ENCODE results near the gene CCL2. TPM values are rescaled to one million over a fixed set of nuclear protein-coding genes. Genes with fewer than 3 reads are reported as not detected.

CCL2 gene
- total and polyA plus RNA-seq, 2 of the 8 experiments (the other 6 are each of a cell fraction or from before 2014, with no cell fraction given): 3.0 to 3.7 TPM

DNA sequence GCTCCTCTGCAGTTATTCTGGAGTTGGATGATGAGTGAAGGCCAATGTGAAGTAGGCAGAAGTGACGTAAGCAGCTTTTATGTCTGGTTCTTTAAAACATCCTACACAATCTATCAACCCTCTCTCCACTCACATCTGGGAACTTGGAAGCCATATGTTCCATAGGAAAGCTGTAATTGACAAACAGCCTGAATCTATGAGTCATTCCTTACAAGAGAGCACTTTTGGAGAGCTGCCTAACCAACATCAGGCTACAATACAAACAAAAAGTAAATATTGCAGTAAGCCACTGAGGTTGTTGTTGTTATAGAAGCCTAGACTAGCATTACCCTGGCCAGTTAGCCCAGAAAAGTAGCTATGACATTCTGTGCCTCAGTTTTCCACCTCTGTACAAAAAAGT, 20.8 kb downstream of the CCL2 start:
- Histone ChIP-seq H3K36me3 (ENCODE audit: control insufficient read depth in 2 of 4, insufficient read depth in 4 of 4, low read length in 3 of 4) (no peaks in the 10 kb centered on the region), H3K18ac (ENCODE audit: extremely low read depth, low read length) (no peak overlapping the region), H2AFZ (ENCODE audit: low read length) (no peak overlapping the region), H3K27me3 (replicated peaks in 1 of 4; ENCODE audit: control insufficient read depth in 3 of 4, extremely low read depth in 1 of 4, insufficient read depth in 3 of 4, low read length in 3 of 4) (no peaks in the 10 kb centered on the region), H3K14ac (ENCODE audit: insufficient read length) (no peak overlapping the region), H3K4ac (replicated peaks; ENCODE audit: insufficient read length, low read depth, low read length) (no peak overlapping the region), H3K9ac (replicated peaks in 1 of 4; ENCODE audit: extremely low read depth in 1 of 4, low read depth in 3 of 4, low read length in 3 of 4) (no peak overlapping the region), H2AK5ac (ENCODE audit: low read depth, low read length) (no peak overlapping the region), H3K9me3 (ENCODE audit: insufficient read depth in 2 of 2, low read depth in 1 of 2, low read length in 1 of 2) (no peaks in the 10 kb centered on the region), H2BK120ac (replicated peaks; ENCODE audit: low read depth, low read length) (no peak overlapping the region), H3K79me2 (ENCODE audit: control insufficient read depth in 1 of 2, insufficient read depth in 2 of 2, low read length in 2 of 2) (no peaks in the 10 kb centered on the region), H4K20me1 (replicated peaks in 1 of 2; ENCODE audit: control insufficient read depth in 1 of 2, insufficient read depth in 2 of 2, low read length in 2 of 2) (no peaks in the 10 kb centered on the region), H3K4me3 (ENCODE audit: extremely low read depth in 1 of 4, insufficient read depth in 2 of 4, low read depth in 3 of 4, low read length in 4 of 4) (no peak overlapping the region), H2BK15ac (ENCODE audit: low read length) (no peak overlapping the region), H3K4me2 (ENCODE audit: insufficient read depth in 1 of 2, low read depth in 2 of 2, low read length in 2 of 2) (no peak overlapping the region), H3K56ac (replicated peaks; ENCODE audit: insufficient read length, low read depth, low read length) (no peak overlapping the region), H3K4me1 (replicated peaks in 1 of 4; ENCODE audit: control insufficient read depth in 3 of 4, insufficient read depth in 4 of 4, low read length in 3 of 4) (no peaks in the 10 kb centered on the region; a peak in 1 of 7 replicates), H2BK5ac (ENCODE audit: low read depth, low read length) (no peak overlapping the region), H3K23me2 (ENCODE audit: low read depth, low read length) (no peaks in the 10 kb centered on the region), H4K8ac (ENCODE audit: extremely low read depth, insufficient read depth, low read length) (no peak overlapping the region), H3K79me1 (ENCODE audit: low read depth, low read length) (no peaks in the 10 kb centered on the region), H4K5ac (ENCODE audit: insufficient read length, low read depth, low read length) (no peak overlapping the region), H2BK20ac (ENCODE audit: low read length) (no peak overlapping the region), H3K27ac (ENCODE audit: low read depth, low read length) (no peak overlapping the region), H2BK12ac (ENCODE audit: low read depth, low read length) (no peak overlapping the region), H3K23ac (ENCODE audit: insufficient read length) (no peak overlapping the region), H4K91ac (replicated peaks; ENCODE audit: insufficient read length, low read length) (no peak overlapping the region)
- CTCF ChIA-PET (ENCODE audit: partially characterized antibody): interaction anchor here (0.7 to 1.8 kb wide), 3 partner anchors 20 to 86 kb away, joined by 3 to 4 read pairs (median 3); no protein-coding TSS in a partner anchor
- no peak for TF ChIP-seq KDM5A (IDR thresholded peaks at IDR 0.05; ENCODE audit: low read length)
- no peak for TF ChIP-seq YY1 (IDR thresholded peaks at IDR 0.05; ENCODE audit: low read depth, low read length)
- TF ChIP-seq RXRA (IDR thresholded peaks at IDR 0.05; ENCODE audit: insufficient read depth, low read depth, low read length): no peak
- no peak for TF ChIP-seq MAFK (IDR thresholded peaks at IDR 0.05; ENCODE audit: low read depth, low read length)
- no peak for TF ChIP-seq PHF8 (conservative IDR thresholded peaks at IDR 0.05; ENCODE audit: low read depth, low read length)
- TF ChIP-seq, protein P1, sequence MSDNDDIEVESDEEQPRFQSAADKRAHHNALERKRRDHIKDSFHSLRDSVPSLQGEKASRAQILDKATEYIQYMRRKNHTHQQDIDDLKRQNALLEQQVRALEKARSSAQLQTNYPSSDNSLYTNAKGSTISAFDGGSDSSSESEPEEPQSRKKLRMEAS (IDR thresholded peaks at IDR 0.05): no peak
- no peak for TF ChIP-seq SAP30 (IDR thresholded peaks at IDR 0.05; ENCODE audit: insufficient read depth, insufficient replicate concordance, low read length)
- no peak for TF ChIP-seq CBX8 (IDR thresholded peaks at IDR 0.05; ENCODE audit: borderline replicate concordance, low read depth, low read length)
- no peak for TF ChIP-seq CBX5 (IDR thresholded peaks at IDR 0.05; ENCODE audit: low read depth, low read length)
- DNase-seq (ENCODE audit: low read depth in 1 of 2, low spot score in 2 of 2) (no peak), FAIRE-seq (no peak)
- POLR2A ChIA-PET (ENCODE audit: partially characterized antibody): no interaction called here
- WGBS, 2 experiments (ENCODE audit: extremely low coverage in 1 of 2, insufficient coverage in 1 of 2, insufficient read length in 1 of 2, insufficient replicate concordance in 2 of 2, low coverage in 1 of 2, low lambda C conversion rate in 2 of 2, missing lambda C conversion rate in 1 of 2): 0% methylated on average over 1 of the region's 1 CpG; no CpG with 5 or more reads in 1 of the 2 experiments
